ENCODE results near the gene OOSP4B. TPM values are rescaled to one million over a fixed set of nuclear protein-coding genes. Genes with fewer than 3 reads are reported as not detected.

OOSP4B gene
- total and polyA plus RNA-seq, 2 of the 13 experiments (the other 11 are each of a cell fraction or from before 2014, with no cell fraction given): not detected

- ChIA-PET POLR2A (no interaction called here), CTCF (ENCODE audit: low intra/inter-chr PET ratio, low total read pairs) (no interaction called here)
- FAIRE-seq: no peak
- Histone ChIP-seq H2AFZ (ENCODE audit: low read length) (no peak overlapping the region), H3K36me3 (replicated peaks in 1 of 2; ENCODE audit: control insufficient read depth in 1 of 2, insufficient read depth in 2 of 2, low read length in 2 of 2) (no peaks in the 10 kb centered on the region), H3K4me2 (ENCODE audit: low read depth, low read length) (no peak overlapping the region), H3K79me2 (ENCODE audit: insufficient read depth, low read length) (no peaks in the 10 kb centered on the region), H3K27ac (ENCODE audit: extremely low read length, insufficient read depth, low read length) (no peak overlapping the region), H3K9ac (ENCODE audit: insufficient read depth, low read depth, low read length) (no peak overlapping the region), H4K20me1 (ENCODE audit: insufficient read depth, low read length) (no peaks in the 10 kb centered on the region), H3K27me3 (ENCODE audit: control insufficient read depth in 1 of 2, insufficient read depth in 2 of 2, low read length in 2 of 2) (no peaks in the 10 kb centered on the region), H3K9me3 (ENCODE audit: low read length) (no peaks in the 10 kb centered on the region), H3K4me1 (ENCODE audit: insufficient read depth, low read length) (no peaks in the 10 kb centered on the region), H3K4me3 (replicated peaks in 1 of 3; ENCODE audit: insufficient read depth in 1 of 3, low read depth in 2 of 3, low read length in 3 of 3) (no peak overlapping the region)
- no peak for DNase-seq (ENCODE audit: low spot score)
- WGBS (ENCODE audit: low lambda C conversion rate): 21% methylated on average over 2 of the region's 2 CpGs
- no peak for ATAC-seq
- no TSS peak for BruUV-seq (replicated peaks)
- intact Hi-C loops (cut with micrococcal nuclease; ENCODE audit: unreplicated experiment): no loop called here
- in situ Hi-C loops (cut with HindIII; ENCODE audit: extremely low pct_ligation_motif_present, low pct_unique_long_range_greater_than_20kb): no loop called here
- TF ChIP-seq ZNF720 (CRISPR knock-in tag; IDR thresholded peaks at IDR 0.05) (no peak), HOXD1 (CRISPR knock-in tag; IDR thresholded peaks at IDR 0.05) (no peak), ZNF136 (CRISPR knock-in tag; IDR thresholded peaks at IDR 0.05; ENCODE audit: low read depth) (no peak), TRIM22 (IDR thresholded peaks at IDR 0.05) (no peak), NCOA5 (CRISPR knock-in tag; IDR thresholded peaks at IDR 0.05) (no peak), CC2D1A (CRISPR knock-in tag; IDR thresholded peaks at IDR 0.05) (no peak), ZNF484 (CRISPR knock-in tag; IDR thresholded peaks at IDR 0.05; ENCODE audit: borderline replicate concordance, low read depth) (no peak), ZNF430 (CRISPR knock-in tag; IDR thresholded peaks at IDR 0.05) (no peak), DNMT3B (CRISPR knock-in tag; conservative IDR thresholded peaks at IDR 0.05) (no peak), HMG20B (CRISPR knock-in tag; conservative IDR thresholded peaks at IDR 0.05) (no peak), TOPORS (CRISPR knock-in tag; IDR thresholded peaks at IDR 0.05) (no peak), POLR2A (IDR thresholded peaks at IDR 0.05; ENCODE audit: insufficient read depth in 1 of 2, low read depth in 2 of 2, low read length in 2 of 2) (no peak)
- TF ChIP-seq, protein P1, sequence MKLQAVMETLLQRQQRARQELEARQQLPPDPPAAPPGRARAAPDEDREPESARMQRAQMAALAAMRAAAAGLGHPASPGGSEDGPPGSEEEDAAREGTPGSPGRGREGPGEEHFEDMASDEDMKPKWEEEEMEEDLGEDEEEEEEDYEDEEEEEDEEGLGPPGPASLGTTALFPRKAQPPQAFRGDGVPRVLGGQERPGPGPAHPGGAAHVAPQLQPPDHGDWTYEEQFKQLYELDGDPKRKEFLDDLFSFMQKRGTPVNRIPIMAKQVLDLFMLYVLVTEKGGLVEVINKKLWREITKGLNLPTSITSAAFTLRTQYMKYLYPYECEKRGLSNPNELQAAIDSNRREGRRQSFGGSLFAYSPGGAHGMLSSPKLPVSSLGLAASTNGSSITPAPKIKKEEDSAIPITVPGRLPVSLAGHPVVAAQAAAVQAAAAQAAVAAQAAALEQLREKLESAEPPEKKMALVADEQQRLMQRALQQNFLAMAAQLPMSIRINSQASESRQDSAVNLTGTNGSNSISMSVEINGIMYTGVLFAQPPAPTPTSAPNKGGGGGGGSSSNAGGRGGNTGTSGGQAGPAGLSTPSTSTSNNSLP (IDR thresholded peaks at IDR 0.05; ENCODE audit: low read depth, low read length): no peak
- TF ChIP-seq, protein P2, sequence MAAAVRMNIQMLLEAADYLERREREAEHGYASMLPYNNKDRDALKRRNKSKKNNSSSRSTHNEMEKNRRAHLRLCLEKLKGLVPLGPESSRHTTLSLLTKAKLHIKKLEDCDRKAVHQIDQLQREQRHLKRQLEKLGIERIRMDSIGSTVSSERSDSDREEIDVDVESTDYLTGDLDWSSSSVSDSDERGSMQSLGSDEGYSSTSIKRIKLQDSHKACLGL (CRISPR knock-in tag; IDR thresholded peaks at IDR 0.05): no peak
Measured at GRCh38 chr11:60003729-60004128, 13.3 kb upstream of the OOSP4B start.
